Kidney (tissue), 14 donors: ENCODE measurements around the gene PDILT. TPM values are rescaled to one million over a fixed set of nuclear protein-coding genes. Genes with fewer than 3 reads are reported as not detected.

Experiments
- DNase-seq, 5 donors: peaks; one replicate each; pipeline ENCODE4 v3.0.0-alpha.2; 2013 to 2020
- FAIRE-seq: peaks from 2 replicates; lab custom pipeline; 2012; peaks lifted over from hg19 to GRCh38; lab: Jason Lieb, UNC
- H3K27ac ChIP-seq, 2 donors: one replicate each; pipeline ENCODE4 v1.7.0; 2013; ENCODE audit warnings: low read depth in 2 of 2, low read length in 2 of 2, inconsistent platforms in 1 of 2
- H3K27me3 ChIP-seq: one replicate; pipeline ENCODE4 v1.7.1; 2013; ENCODE audit warnings: low read length, inconsistent platforms; ENCODE audit not compliant: control insufficient read depth, insufficient read depth
- H3K36me3 ChIP-seq, 3 donors: one replicate each; pipeline versions ENCODE4 v1.7.0 to v1.7.1; 2013; ENCODE audit warnings: low read length in 3 of 3, control low read depth in 1 of 3, inconsistent platforms in 1 of 3; ENCODE audit not compliant: insufficient read depth in 3 of 3, control insufficient read depth in 2 of 3
- H3K4me1 ChIP-seq, 3 donors: one replicate each; pipeline versions ENCODE4 v1.7.0 to v1.7.1; 2013; ENCODE audit warnings: low read length in 3 of 3, inconsistent platforms in 1 of 3, low read depth in 1 of 3; ENCODE audit not compliant: control insufficient read depth in 2 of 3, insufficient read depth in 2 of 3
- H3K4me3 ChIP-seq, 3 donors: one replicate each; pipeline versions ENCODE4 v1.7.0 to v1.8.1; 2013; ENCODE audit warnings: low read length in 3 of 3, control low read depth in 1 of 3, inconsistent platforms in 1 of 3
- H3K9ac ChIP-seq, 3 donors: one replicate each; pipeline versions ENCODE4 v1.7.0 to v1.7.1; 2013; ENCODE audit warnings: low read length in 3 of 3, control low read depth in 1 of 3, inconsistent platforms in 1 of 3
- H3K9me3 ChIP-seq, 3 donors: one replicate each; pipeline versions ENCODE4 v1.7.0 to v1.7.1; 2013; ENCODE audit warnings: low read length in 3 of 3, control low read depth in 1 of 3, inconsistent platforms in 1 of 3; ENCODE audit not compliant: control insufficient read depth in 2 of 3, insufficient read depth in 1 of 3
- CTCF ChIP-seq: IDR thresholded peaks from 3 replicates; pipeline ENCODE4 v1.5.1; 2012; ENCODE audit warnings: mild to moderate bottlenecking, moderate library complexity, borderline replicate concordance; ENCODE audit not compliant: insufficient read depth; ENCODE audit errors: extremely low read depth
- intact Hi-C: fragments of 100-400 bp; cut with DNase I; formaldehyde crosslinking; loops from one replicate; pipeline ENCODE4 v1.11.1; 2022
- polyA plus RNA-seq: library from polyadenylated mRNA; stranded (reverse); fragments of 350-450 nt; fragmentation: Illumina TruSeq; extraction: RNeasy Lipid Tissue Mini Kit (QIAGEN cat#74804); gene quantifications from one replicate; pipeline ENCODE4 v1.2.3, GENCODE V29; 2014; ENCODE audit warnings: low read depth, low replicate concordance; ENCODE audit not compliant: insufficient read depth
- total RNA-seq: library from RNA; stranded (reverse); fragmentation: NEBNext Ultra II Directional; extraction: Animal tissue kit (Norgen Biotek cat#: 25700); gene quantifications from one replicate; pipeline ENCODE4 v1.2.1, GENCODE V29; 2021
- donor health status: control.
- donor health status: control.
- donor health status: control.
- donor health status: control.
- donor health status: control.
- donor health status: DM: yes; HTN: yes; CAD: no.
- donor health status: Normal renal cell carcinoma (clear cell type).

PDILT gene
- total and polyA plus RNA-seq, 2 donors from 2014 or later, result not detected

DNA sequence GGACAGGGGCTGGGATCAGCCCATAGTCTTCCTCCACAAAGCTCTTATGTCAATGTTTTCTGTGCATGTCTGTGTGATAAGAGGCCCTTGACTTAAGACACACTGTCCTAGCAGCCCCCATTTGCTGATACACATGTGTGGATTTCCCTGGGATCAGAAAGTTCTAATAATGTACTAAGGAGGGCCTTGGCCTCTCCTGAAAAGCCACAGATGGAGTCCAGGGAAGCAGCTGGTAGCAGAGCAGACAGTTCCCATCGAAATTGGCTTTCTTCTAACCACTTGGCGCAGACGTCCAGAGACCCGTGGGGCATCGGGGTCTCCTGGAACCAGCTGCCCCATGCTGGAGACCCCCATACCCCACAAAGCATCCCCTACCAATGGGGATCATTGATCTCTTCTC, 72.9 kb downstream of the PDILT start:
- intact Hi-C loops, result no loop called here
- FAIRE-seq (no peak), DNase-seq (no peak)
- no peaks in the 10 kb centered on the region for H3K27me3 ChIP-seq
- no peaks in the 10 kb centered on the region for H3K9me3 ChIP-seq
- no peaks in the 10 kb centered on the region for H3K36me3 ChIP-seq
- TF ChIP-seq CTCF, result no peak
- no peaks in the 10 kb centered on the region for H3K4me1 ChIP-seq
- H3K4me3 ChIP-seq, result no peak overlapping the region
- H3K9ac ChIP-seq, result no peak overlapping the region
- no peak overlapping the region for H3K27ac ChIP-seq

DNA sequence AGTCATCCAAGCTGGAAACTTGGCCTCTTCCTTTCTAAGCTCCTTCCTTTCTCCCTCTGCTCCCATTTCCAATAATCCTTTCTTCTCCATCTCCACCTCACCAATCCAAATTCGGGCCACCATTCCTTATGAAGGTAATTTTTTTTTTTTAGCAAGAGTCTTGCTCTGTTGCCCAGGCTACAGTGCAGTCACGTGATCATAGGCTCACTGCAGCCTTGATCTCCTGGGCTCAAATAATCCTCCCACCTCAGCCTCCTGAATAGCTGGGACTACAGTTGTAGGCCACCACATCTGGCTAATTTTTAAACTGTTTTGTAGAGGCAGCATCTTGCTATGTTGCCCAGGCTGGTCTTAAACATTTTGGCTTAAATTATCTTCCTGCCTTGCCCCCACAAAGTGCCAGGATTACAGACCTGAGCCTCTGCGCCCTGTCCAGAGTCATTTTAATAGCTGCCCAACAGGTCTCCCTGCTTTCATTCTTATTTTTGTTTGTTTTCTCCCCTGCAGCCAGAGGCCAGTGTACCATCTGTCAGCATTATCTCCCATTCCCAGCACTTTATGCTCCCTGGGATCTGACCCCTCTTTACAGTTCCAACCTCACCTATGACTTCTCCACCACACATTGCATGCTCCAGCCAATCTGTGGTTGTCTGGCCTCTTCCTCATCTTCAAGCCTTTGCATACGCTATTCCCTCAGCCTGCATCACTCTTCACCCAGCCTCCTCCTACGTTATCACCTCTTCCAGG, 75.0 kb downstream of the PDILT start:
- Histone ChIP-seq H3K9ac (no peak overlapping the region), H3K4me1 (no peaks in the 10 kb centered on the region), H3K27ac (no peak overlapping the region), H3K9me3 (no peaks in the 10 kb centered on the region), H3K36me3 (no peaks in the 10 kb centered on the region), H3K4me3 (no peak overlapping the region), H3K27me3 (no peaks in the 10 kb centered on the region)
- FAIRE-seq (no peak), DNase-seq (no peak)
- no peak for TF ChIP-seq CTCF
- intact Hi-C loops, result no loop called here

GRCh38 chr16:20327444-20328041, 77.0 kb downstream of the PDILT start, which contains the start of gene GP2:
TSS of gene GP2 (minus strand) at chr16:20327513. CDS start at chr16:20326431, 1,082 bp downstream.
- Histone ChIP-seq H3K27me3 (no peaks in the 10 kb centered on the region), H3K9me3 (no peaks in the 10 kb centered on the region), H3K27ac (no peak within 1 kb of the TSS), H3K4me1 (no peaks in the 10 kb centered on the region), H3K9ac (no peak within 1 kb of the TSS), H3K4me3 (no peak within 1 kb of the TSS), H3K36me3 (no peaks in the 10 kb centered on the region)
- intact Hi-C loops, result no loop called here
- no peak for FAIRE-seq
- no peak for DNase-seq
- TF ChIP-seq CTCF, result no peak
